Hepatocyte (in vitro differentiated cells): ENCODE measurements around the gene RASEF.

ENCODE experiments used
- EZH2 ChIP-seq: fragments of 200-600 bp; sonication (generic); IDR thresholded peaks from 2 replicates; pipeline ENCODE4 v1.6.1; 2016; ENCODE audit warnings: antibody characterized with exemption, mild to moderate bottlenecking, borderline replicate concordance
- EZH2phosphoT487 ChIP-seq: fragments of 200-600 bp; sonication (generic); IDR thresholded peaks from one replicate; pipeline ENCODE4 v1.6.1; 2018; ENCODE audit warnings: antibody characterized with exemption, mild to moderate bottlenecking, low read depth, moderate library complexity; ENCODE audit not compliant: unreplicated experiment, severe bottlenecking
- TF ChIP-seq, protein P1 (sequence below): fragments of 200-600 bp; sonication (generic); IDR thresholded peaks from 2 replicates; pipeline ENCODE4 v1.5.1; 2016; ENCODE audit warnings: antibody characterized with exemption, mild to moderate bottlenecking; ENCODE audit not compliant: poor library complexity

GRCh38 chr9:83029531-83030137, 33.3 kb downstream of the RASEF start:
- TF ChIP-seq, protein P1, sequence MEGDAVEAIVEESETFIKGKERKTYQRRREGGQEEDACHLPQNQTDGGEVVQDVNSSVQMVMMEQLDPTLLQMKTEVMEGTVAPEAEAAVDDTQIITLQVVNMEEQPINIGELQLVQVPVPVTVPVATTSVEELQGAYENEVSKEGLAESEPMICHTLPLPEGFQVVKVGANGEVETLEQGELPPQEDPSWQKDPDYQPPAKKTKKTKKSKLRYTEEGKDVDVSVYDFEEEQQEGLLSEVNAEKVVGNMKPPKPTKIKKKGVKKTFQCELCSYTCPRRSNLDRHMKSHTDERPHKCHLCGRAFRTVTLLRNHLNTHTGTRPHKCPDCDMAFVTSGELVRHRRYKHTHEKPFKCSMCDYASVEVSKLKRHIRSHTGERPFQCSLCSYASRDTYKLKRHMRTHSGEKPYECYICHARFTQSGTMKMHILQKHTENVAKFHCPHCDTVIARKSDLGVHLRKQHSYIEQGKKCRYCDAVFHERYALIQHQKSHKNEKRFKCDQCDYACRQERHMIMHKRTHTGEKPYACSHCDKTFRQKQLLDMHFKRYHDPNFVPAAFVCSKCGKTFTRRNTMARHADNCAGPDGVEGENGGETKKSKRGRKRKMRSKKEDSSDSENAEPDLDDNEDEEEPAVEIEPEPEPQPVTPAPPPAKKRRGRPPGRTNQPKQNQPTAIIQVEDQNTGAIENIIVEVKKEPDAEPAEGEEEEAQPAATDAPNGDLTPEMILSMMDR: no peak
- TF ChIP-seq EZH2phosphoT487: no peak
- TF ChIP-seq EZH2: no peak
